Prostate gland (tissue), 2 donors: ENCODE measurements around the gene CDH24. TPM values are rescaled to one million over a fixed set of nuclear protein-coding genes. Genes with fewer than 3 reads are reported as not detected.

Experiments
- DNase-seq: peaks from one replicate; pipeline ENCODE4 v3.0.0-alpha.2; 2019; ENCODE audit warnings: low spot score
- H3K27ac ChIP-seq, 2 donors: fragments of 200-600 bp; sonication (generic); 2 replicates each; pipeline ENCODE4 v1.5.1; 2017 to 2019
- H3K27me3 ChIP-seq: fragments of 200-600 bp; sonication (generic); replicated peaks from 2 replicates; pipeline ENCODE4 v1.5.1; 2019; ENCODE audit not compliant: insufficient read depth
- H3K36me3 ChIP-seq, 2 donors: fragments of 200-600 bp; sonication (generic); 1 replicate in 1 of 2; 2 replicates in 1 of 2; pipeline versions ENCODE4 v1.5.1 to v1.8.1; 2017 to 2019
- H3K4me1 ChIP-seq: fragments of 200-600 bp; sonication (generic); replicated peaks from 2 replicates; pipeline ENCODE4 v1.5.1; 2019
- H3K4me3 ChIP-seq, 2 donors: fragments of 200-600 bp; sonication (generic); 2 replicates each; pipeline ENCODE4 v1.5.1; 2017 to 2019
- H3K9me3 ChIP-seq: fragments of 200-600 bp; sonication (generic); 2 replicates; pipeline ENCODE4 v1.5.1; 2017
- CTCF ChIP-seq, 4 experiments: fragments of 200-600 bp in 2 of 4; fragments of 450-650 bp in 2 of 4; sonication (generic) in 2 of 4; IDR thresholded peaks; 1 replicate in 3 of 4; 2 replicates in 1 of 4; pipeline ENCODE4 v1.5.1; 2016 to 2019; ENCODE audit warnings: antibody characterized with exemption in 4 of 4, mild to moderate bottlenecking in 2 of 4, moderate library complexity in 2 of 4
- POLR2A ChIP-seq: fragments of 450-650 bp; IDR thresholded peaks from one replicate; pipeline ENCODE4 v1.6.1; 2016; ENCODE audit warnings: antibody characterized with exemption, mild to moderate bottlenecking
- POLR2AphosphoS5 ChIP-seq: sonication (generic); formaldehyde crosslinking; IDR thresholded peaks from one replicate; pipeline ENCODE4 v1.6.1; 2017; ENCODE audit warnings: antibody characterized with exemption
- WGBS: methylation state at CpG from one replicate; pipeline ENCODE4 v1.1.5; 2018; 5-methylcytosine and 5-hydroxymethylcytosine counted together
- intact Hi-C: fragments of 100-400 bp; cut with DNase I; formaldehyde crosslinking; loops from one replicate; pipeline ENCODE4 v1.14.2; 2022
- total RNA-seq, 2 donors: library from RNA; depleted of rRNA; stranded (reverse); fragments of >200 nt; gene quantifications; one replicate each; pipeline ENCODE4 v1.1.0, GENCODE V29; 2016

The CDH24 gene
- total RNA-seq, 2 donors from 2014 or later: 4.0 to 7.2 TPM

- Histone ChIP-seq H3K27me3 (no peaks in the 10 kb centered on the region), H3K9me3 (no peaks in the 10 kb centered on the region), H3K27ac (no peak overlapping the region), H3K36me3 (no peaks in the 10 kb centered on the region), H3K4me3 (no peak overlapping the region), H3K4me1 (no peaks in the 10 kb centered on the region)
- no peak for DNase-seq
- TF ChIP-seq CTCF (IDR thresholded peaks at IDR 0.05): no peak
- no peak for TF ChIP-seq POLR2AphosphoS5
- no peak for TF ChIP-seq POLR2A
- 82% methylated on average over 6 of the region's 6 CpGs for WGBS
- intact Hi-C loops: no loop called here
These were observed 46.8 kb upstream of the CDH24 start for GRCh38 chr14:23104070-23104590.

GRCh38 chr14:23103581-23103980 lies 46.3 kb upstream of the CDH24 start:
- no peaks in the 10 kb centered on the region for H3K4me1 ChIP-seq
- H3K27me3 ChIP-seq: no peaks in the 10 kb centered on the region
- no peaks in the 10 kb centered on the region for H3K9me3 ChIP-seq
- no peak for TF ChIP-seq POLR2AphosphoS5
- no peak for TF ChIP-seq POLR2A
- no peak for TF ChIP-seq CTCF (IDR thresholded peaks at IDR 0.05)
- intact Hi-C loops: no loop called here
- no peaks in the 10 kb centered on the region for H3K36me3 ChIP-seq
- 94% methylated on average over 4 of the region's 4 CpGs for WGBS
- no peak overlapping the region for H3K27ac ChIP-seq
- no peak for DNase-seq
- no peak overlapping the region for H3K4me3 ChIP-seq

DNA sequence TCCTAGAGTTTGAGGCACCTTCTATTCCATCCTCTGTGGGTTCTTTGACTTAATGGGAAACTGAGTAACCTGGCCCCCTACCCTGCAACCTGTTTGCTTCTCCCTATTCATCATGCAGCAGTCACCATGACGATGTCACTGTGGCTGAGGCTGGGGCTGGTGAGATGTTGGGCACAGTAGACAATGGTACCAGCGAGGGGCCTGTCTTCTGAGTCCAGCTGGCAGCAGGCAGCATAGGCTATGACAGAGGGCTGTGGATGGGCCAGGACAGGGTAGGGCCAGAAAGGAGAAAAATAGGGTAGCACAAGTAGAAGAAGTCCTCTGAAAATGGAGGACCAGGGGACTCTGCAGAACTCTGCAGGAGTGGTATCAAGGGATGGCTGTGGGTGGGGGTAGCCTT lies 45.5 kb upstream of the CDH24 start:
- 88% methylated on average over 2 of the region's 2 CpGs for WGBS
- TF ChIP-seq POLR2AphosphoS5 (no peak), CTCF (IDR thresholded peaks at IDR 0.05) (no peak), POLR2A (no peak)
- H3K4me1 ChIP-seq: no peaks in the 10 kb centered on the region
- H3K4me3 ChIP-seq: no peak overlapping the region
- no peak overlapping the region for H3K27ac ChIP-seq
- intact Hi-C loops: no loop called here
- no peaks in the 10 kb centered on the region for H3K36me3 ChIP-seq
- no peaks in the 10 kb centered on the region for H3K27me3 ChIP-seq
- DNase-seq: no peak
- H3K9me3 ChIP-seq: no peaks in the 10 kb centered on the region

- no peak for DNase-seq
- no peak overlapping the region for H3K27ac ChIP-seq
- WGBS: 69% methylated on average over 10 of the region's 10 CpGs
- H3K4me3 ChIP-seq: no peak overlapping the region
- no peak for TF ChIP-seq CTCF (IDR thresholded peaks at IDR 0.05)
- no peak for TF ChIP-seq POLR2A
- no peak for TF ChIP-seq POLR2AphosphoS5
- no peaks in the 10 kb centered on the region for H3K9me3 ChIP-seq
- intact Hi-C loops: no loop called here
- no peaks in the 10 kb centered on the region for H3K36me3 ChIP-seq
- H3K27me3 ChIP-seq: no peaks in the 10 kb centered on the region
- no peaks in the 10 kb centered on the region for H3K4me1 ChIP-seq
These were observed 44.8 kb upstream of the CDH24 start for GRCh38 chr14:23101986-23102625.
